Activated CD4-positive, alpha-beta memory T cell treated with anti-CD3 and anti-CD28 coated beads for 36 hours (primary cell): ENCODE results near the gene ACSF3. TPM values are rescaled to one million over a fixed set of nuclear protein-coding genes. Genes with fewer than 3 reads are reported as not detected.

Experiments used
- CTCF ChIA-PET: fragments of 350-600 bp; sonication (Branson Sonifier 250); formaldehyde crosslinking; loops from one replicate; lab custom pipeline; 2021; ENCODE audit warnings: antibody characterized with exemption, inconsistent platforms; lab: Charles Lee
- POLR2A ChIA-PET: fragments of 350-600 bp; sonication (Branson Sonifier 250); formaldehyde crosslinking; loops from one replicate; lab custom pipeline; 2021; ENCODE audit warnings: antibody characterized with exemption; lab: Charles Lee
- DNase-seq: peaks from one replicate; pipeline ENCODE4 v3.0.0-alpha.2; 2020
- H3K27ac Mint-ChIP-seq: one replicate; pipeline ENCODE4 v1.8.0; 2021; ENCODE audit warnings: mixed read lengths
- H3K27me3 Mint-ChIP-seq: one replicate; pipeline ENCODE4 v1.8.0; 2021; ENCODE audit warnings: mixed read lengths
- H3K36me3 Mint-ChIP-seq: one replicate; pipeline ENCODE4 v1.8.0; 2021; ENCODE audit warnings: mixed read lengths
- H3K4me1 Mint-ChIP-seq: one replicate; pipeline ENCODE4 v1.8.0; 2021; ENCODE audit warnings: low read depth, mixed read lengths
- H3K4me3 Mint-ChIP-seq: one replicate; pipeline ENCODE4 v1.8.0; 2021; ENCODE audit warnings: mild to moderate bottlenecking, mixed read lengths
- H3K9me3 Mint-ChIP-seq: one replicate; pipeline ENCODE4 v1.8.0; 2021; ENCODE audit warnings: mixed read lengths
- intact Hi-C: fragments of 100-400 bp; cut with micrococcal nuclease; formaldehyde crosslinking; loops from one replicate; pipeline ENCODE4 v1.15.1; 2023
- total RNA-seq, 2 experiments: library from RNA; stranded (reverse); gene quantifications; one replicate each; pipeline ENCODE4 v1.2.3, GENCODE V29; 2021

ACSF3 gene
- total RNA-seq, 2 experiments from 2014 or later, result 36.1 to 37.3 TPM

GRCh38 chr16:89168381-89169189, 74.9 kb downstream of the ACSF3 start:
- POLR2A ChIA-PET, result no interaction called here
- Mint-ChIP-seq H3K36me3 (no peaks in the 10 kb centered on the region), H3K4me1 (peaks cover 7% of the 10 kb centered on the region), H3K27ac (no peak overlapping the region), H3K4me3 (no peak overlapping the region), H3K9me3 (no peaks in the 10 kb centered on the region), H3K27me3 (peaks cover 4% of the 10 kb centered on the region)
- CTCF ChIA-PET, result interaction anchor here (0.7 to 2.1 kb wide), 7 partner anchors 13 to 353 kb away, joined by 3 to 13 read pairs (median 3); no protein-coding TSS in a partner anchor
- intact Hi-C loops, result no loop called here
- no peak for DNase-seq

GRCh38 chr16:89169778-89170177, 76.1 kb downstream of the ACSF3 start:
- no peak for DNase-seq
- Mint-ChIP-seq H3K27me3 (peaks cover 4% of the 10 kb centered on the region), H3K9me3 (no peaks in the 10 kb centered on the region), H3K4me3 (no peak overlapping the region), H3K4me1 (peaks cover 7% of the 10 kb centered on the region), H3K27ac (no peak overlapping the region), H3K36me3 (no peaks in the 10 kb centered on the region)
- POLR2A ChIA-PET, result no interaction called here
- CTCF ChIA-PET, result no interaction called here
- intact Hi-C loops, result loop anchor here (2.0 kb wide), 1 partner anchor 313 kb away; the partner anchor contains the start of genes GALNS and TRAPPC2L

GRCh38 chr16:89170346-89171215, 76.9 kb downstream of the ACSF3 start:
- Mint-ChIP-seq H3K4me1 (peaks cover 7% of the 10 kb centered on the region), H3K27me3 (peaks cover 4% of the 10 kb centered on the region), H3K9me3 (no peaks in the 10 kb centered on the region), H3K4me3 (peak overlapping the region; percentile 57), H3K36me3 (no peaks in the 10 kb centered on the region), H3K27ac (no peak overlapping the region)
- CTCF ChIA-PET, result interaction anchor here (0.8 to 1.2 kb wide), 5 partner anchors 46 to 434 kb away, joined by 3 to 4 read pairs (median 3); partner anchors contain the start of genes APRT and SPG7
- DNase-seq, result peak; percentile 42
- intact Hi-C loops, result loop anchor here (1.0 to 2.0 kb wide), 3 partner anchors 22 to 314 kb away; partner anchors contain the start of genes GALNS and TRAPPC2L
- POLR2A ChIA-PET, result interaction anchor here (1.0 to 1.2 kb wide), 2 partner anchors 76 to 390 kb away, joined by 3 to 4 read pairs; partner anchors contain the start of gene ACSF3

GRCh38 chr16:89171216-89172170, 77.8 kb downstream of the ACSF3 start, which contains the start of gene CDH15:
Gene CDH15 (plus strand): TSS chr16:89171748. CDS start chr16:89171832, 84 bp downstream.
- no peaks in the 10 kb centered on the region for H3K9me3 Mint-ChIP-seq

GRCh38 chr16:89172171-89172527, 78.5 kb downstream of the ACSF3 start:
- peaks cover 7% of the 10 kb centered on the region for H3K4me1 Mint-ChIP-seq
- H3K9me3 Mint-ChIP-seq, result no peaks in the 10 kb centered on the region
- no peaks in the 10 kb centered on the region for H3K36me3 Mint-ChIP-seq
- DNase-seq, result no peak
- no peak overlapping the region for H3K4me3 Mint-ChIP-seq
- peaks cover 4% of the 10 kb centered on the region for H3K27me3 Mint-ChIP-seq
- H3K27ac Mint-ChIP-seq, result no peak overlapping the region
- CTCF ChIA-PET, result no interaction called here
- POLR2A ChIA-PET, result no interaction called here
- intact Hi-C loops, result no loop called here

More at GRCh38 chr16:89171216-89172170, 77.8 kb downstream of the ACSF3 start, which contains the start of gene CDH15:
- peaks cover 4% of the 10 kb centered on the region for H3K27me3 Mint-ChIP-seq
- intact Hi-C loops, result loop anchor here (1.0 to 2.0 kb wide), 3 partner anchors 21 to 315 kb away; partner anchors contain the start of genes GALNS and TRAPPC2L
- peak within 1 kb of the TSS; percentile 57 for H3K4me3 Mint-ChIP-seq
- DNase-seq, result peak; percentile 98
- CTCF ChIA-PET, result interaction anchor here (0.8 to 1.2 kb wide), 5 partner anchors 45 to 434 kb away, joined by 3 to 4 read pairs (median 3); partner anchors contain the start of genes APRT and SPG7
- peaks cover 7% of the 10 kb centered on the region for H3K4me1 Mint-ChIP-seq
- H3K36me3 Mint-ChIP-seq, result no peaks in the 10 kb centered on the region
- H3K27ac Mint-ChIP-seq, result no peak within 1 kb of the TSS
- POLR2A ChIA-PET, result interaction anchor here (1.0 to 1.2 kb wide), 2 partner anchors 77 to 390 kb away, joined by 3 to 4 read pairs; partner anchors contain the start of gene ACSF3

GRCh38 chr16:89172528-89173173, 79.0 kb downstream of the ACSF3 start:
- POLR2A ChIA-PET, result no interaction called here
- DNase-seq, result no peak
- Mint-ChIP-seq H3K36me3 (no peaks in the 10 kb centered on the region), H3K27ac (no peak overlapping the region), H3K27me3 (peaks cover 4% of the 10 kb centered on the region), H3K9me3 (no peaks in the 10 kb centered on the region), H3K4me3 (no peak overlapping the region), H3K4me1 (peaks cover 7% of the 10 kb centered on the region)
- CTCF ChIA-PET, result no interaction called here
- intact Hi-C loops, result no loop called here

GRCh38 chr16:89173174-89173921, 79.7 kb downstream of the ACSF3 start:
- Mint-ChIP-seq H3K27me3 (peaks cover 4% of the 10 kb centered on the region), H3K9me3 (no peaks in the 10 kb centered on the region), H3K36me3 (no peaks in the 10 kb centered on the region), H3K4me3 (no peak overlapping the region), H3K4me1 (peaks cover 7% of the 10 kb centered on the region), H3K27ac (no peak overlapping the region)
- intact Hi-C loops, result no loop called here
- POLR2A ChIA-PET, result no interaction called here
- DNase-seq, result no peak
- CTCF ChIA-PET, result no interaction called here

GRCh38 chr16:89174055-89174827, 80.6 kb downstream of the ACSF3 start:
- no peaks in the 10 kb centered on the region for H3K36me3 Mint-ChIP-seq
- no peak overlapping the region for H3K4me3 Mint-ChIP-seq
- ChIA-PET CTCF (no interaction called here), POLR2A (interaction anchor here (0.6 kb wide), 1 partner anchor 9 kb away, joined by 3 read pairs; no protein-coding TSS in a partner anchor)
- DNase-seq, result no peak
- H3K9me3 Mint-ChIP-seq, result no peaks in the 10 kb centered on the region
- H3K27me3 Mint-ChIP-seq, result peaks cover 4% of the 10 kb centered on the region
- no peak overlapping the region for H3K27ac Mint-ChIP-seq
- H3K4me1 Mint-ChIP-seq, result peaks cover 7% of the 10 kb centered on the region
- intact Hi-C loops, result no loop called here

GRCh38 chr16:89174877-89175276, 81.2 kb downstream of the ACSF3 start:
- Mint-ChIP-seq H3K27me3 (peaks cover 4% of the 10 kb centered on the region), H3K9me3 (no peaks in the 10 kb centered on the region), H3K4me1 (peaks cover 7% of the 10 kb centered on the region), H3K36me3 (no peaks in the 10 kb centered on the region), H3K27ac (no peak overlapping the region), H3K4me3 (no peak overlapping the region)
- ChIA-PET CTCF (no interaction called here), POLR2A (interaction anchor here (0.6 kb wide), 1 partner anchor 9 kb away, joined by 3 read pairs; no protein-coding TSS in a partner anchor)
- intact Hi-C loops, result no loop called here
- DNase-seq, result no peak
